Measurements from ENCODE around the gene PERM1. TPM values are rescaled to one million over a fixed set of nuclear protein-coding genes. Genes with fewer than 3 reads are reported as not detected.

Gene PERM1
- total RNA-seq, 1 experiment from 2014 or later = not detected

- DNase-seq (ENCODE audit: low spot score) (no peak), ATAC-seq (no peak)
- TF ChIP-seq GRHL2 (CRISPR knock-in tag; IDR thresholded peaks at IDR 0.05; ENCODE audit: insufficient replicate concordance, severe bottlenecking) (no peak), ZSCAN18 (CRISPR knock-in tag; IDR thresholded peaks at IDR 0.05) (no peak), CREB1 (CRISPR knock-in tag; IDR thresholded peaks at IDR 0.05) (no peak), ZNF232 (CRISPR knock-in tag; IDR thresholded peaks at IDR 0.05) (no peak), JAZF1 (CRISPR knock-in tag; IDR thresholded peaks at IDR 0.05) (no peak), ZNF138 (CRISPR knock-in tag; conservative IDR thresholded peaks at IDR 0.05) (no peak), CTCF (IDR thresholded peaks at IDR 0.05) (no peak), IRF1 (CRISPR knock-in tag; IDR thresholded peaks at IDR 0.05) (no peak), ATF6 (CRISPR knock-in tag; IDR thresholded peaks at IDR 0.05) (no peak), PRDM15 (CRISPR knock-in tag; IDR thresholded peaks at IDR 0.05) (no peak), MXD4 (CRISPR knock-in tag; IDR thresholded peaks at IDR 0.05; ENCODE audit: borderline replicate concordance) (no peak), CBFB (CRISPR knock-in tag; IDR thresholded peaks at IDR 0.05; ENCODE audit: low read depth) (no peak), ATF2 (CRISPR knock-in tag; IDR thresholded peaks at IDR 0.05; ENCODE audit: borderline replicate concordance, low read depth) (no peak), MLX (CRISPR knock-in tag; IDR thresholded peaks at IDR 0.05) (no peak)
- TF ChIP-seq, protein P1, sequence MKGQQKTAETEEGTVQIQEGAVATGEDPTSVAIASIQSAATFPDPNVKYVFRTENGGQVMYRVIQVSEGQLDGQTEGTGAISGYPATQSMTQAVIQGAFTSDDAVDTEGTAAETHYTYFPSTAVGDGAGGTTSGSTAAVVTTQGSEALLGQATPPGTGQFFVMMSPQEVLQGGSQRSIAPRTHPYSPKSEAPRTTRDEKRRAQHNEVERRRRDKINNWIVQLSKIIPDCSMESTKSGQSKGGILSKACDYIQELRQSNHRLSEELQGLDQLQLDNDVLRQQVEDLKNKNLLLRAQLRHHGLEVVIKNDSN (CRISPR knock-in tag; IDR thresholded peaks at IDR 0.05) = no peak
- TF ChIP-seq, protein P2, sequence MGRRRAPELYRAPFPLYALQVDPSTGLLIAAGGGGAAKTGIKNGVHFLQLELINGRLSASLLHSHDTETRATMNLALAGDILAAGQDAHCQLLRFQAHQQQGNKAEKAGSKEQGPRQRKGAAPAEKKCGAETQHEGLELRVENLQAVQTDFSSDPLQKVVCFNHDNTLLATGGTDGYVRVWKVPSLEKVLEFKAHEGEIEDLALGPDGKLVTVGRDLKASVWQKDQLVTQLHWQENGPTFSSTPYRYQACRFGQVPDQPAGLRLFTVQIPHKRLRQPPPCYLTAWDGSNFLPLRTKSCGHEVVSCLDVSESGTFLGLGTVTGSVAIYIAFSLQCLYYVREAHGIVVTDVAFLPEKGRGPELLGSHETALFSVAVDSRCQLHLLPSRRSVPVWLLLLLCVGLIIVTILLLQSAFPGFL (CRISPR knock-in tag; IDR thresholded peaks at IDR 0.05; ENCODE audit: borderline replicate concordance) = no peak
- TF ChIP-seq, protein P3, sequence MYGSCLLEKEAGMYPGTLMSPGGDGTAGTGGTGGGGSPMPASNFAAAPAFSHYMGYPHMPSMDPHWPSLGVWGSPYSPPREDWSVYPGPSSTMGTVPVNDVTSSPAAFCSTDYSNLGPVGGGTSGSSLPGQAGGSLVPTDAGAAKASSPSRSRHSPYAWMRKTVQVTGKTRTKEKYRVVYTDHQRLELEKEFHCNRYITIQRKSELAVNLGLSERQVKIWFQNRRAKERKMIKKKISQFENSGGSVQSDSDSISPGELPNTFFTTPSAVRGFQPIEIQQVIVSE (CRISPR knock-in tag; IDR thresholded peaks at IDR 0.05; ENCODE audit: borderline replicate concordance) = no peak
- TF ChIP-seq, protein P4, sequence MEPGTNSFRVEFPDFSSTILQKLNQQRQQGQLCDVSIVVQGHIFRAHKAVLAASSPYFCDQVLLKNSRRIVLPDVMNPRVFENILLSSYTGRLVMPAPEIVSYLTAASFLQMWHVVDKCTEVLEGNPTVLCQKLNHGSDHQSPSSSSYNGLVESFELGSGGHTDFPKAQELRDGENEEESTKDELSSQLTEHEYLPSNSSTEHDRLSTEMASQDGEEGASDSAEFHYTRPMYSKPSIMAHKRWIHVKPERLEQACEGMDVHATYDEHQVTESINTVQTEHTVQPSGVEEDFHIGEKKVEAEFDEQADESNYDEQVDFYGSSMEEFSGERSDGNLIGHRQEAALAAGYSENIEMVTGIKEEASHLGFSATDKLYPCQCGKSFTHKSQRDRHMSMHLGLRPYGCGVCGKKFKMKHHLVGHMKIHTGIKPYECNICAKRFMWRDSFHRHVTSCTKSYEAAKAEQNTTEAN (CRISPR knock-in tag; IDR thresholded peaks at IDR 0.05) = no peak
- Mint-ChIP-seq H3K27ac (no peak overlapping the region), H3K4me3 (no peak overlapping the region), H3K36me3 (peaks cover 7% of the 10 kb centered on the region; the same call in 1 of the 2 replicates), H3K9me3 (peaks cover 16% of the 10 kb centered on the region), H3K27me3 (ENCODE audit: low read depth) (peaks cover 92% of the 10 kb centered on the region), H3K4me1 (peaks cover 5% of the 10 kb centered on the region)
- CTCF ChIA-PET = interaction anchor here (0.7 to 3.7 kb wide), 2 partner anchors 9 to 1787 kb away, joined by 3 to 17 read pairs; no protein-coding TSS in a partner anchor
- POLR2A ChIA-PET = no interaction called here
Observed at GRCh38 chr1:993379-993995, 11.6 kb upstream of the PERM1 start.

Measured in WTC11 (cell line).